SK-N-SH treated with all-trans-retinoic acid at 6 μM for 48 hours (cell line): ENCODE data around the gene GAREM1.
A peak's percentile ranks its signal among the peaks of the same experiment; 100 is the strongest.

Experiments used
- ATAC-seq: fragments of 200-7000 bp; cut with Tn5 transposase; 3 replicates; pipeline ENCODE4 v1.9.1; 2020; ENCODE audit warnings: mild to moderate bottlenecking, moderate library complexity
- BACH2 ChIP-seq: fragments of 250-450 bp; sonication (Bioruptor Pico); IDR thresholded peaks from 2 replicates; pipeline ENCODE4 v1.9.0; 2021; ENCODE audit warnings: mild to moderate bottlenecking, borderline replicate concordance
- CSDC2 ChIP-seq: fragments of 250-450 bp; sonication (Bioruptor Pico); IDR thresholded peaks from 2 replicates; pipeline ENCODE4 v1.5.0; 2020; ENCODE audit warnings: mild to moderate bottlenecking, moderate library complexity
- CSRNP3 ChIP-seq: fragments of 250-450 bp; sonication (Bioruptor Pico); IDR thresholded peaks from 2 replicates; pipeline ENCODE4 v1.5.1; 2021; ENCODE audit warnings: mild to moderate bottlenecking, moderate library complexity
- ESRRG ChIP-seq: fragments of 250-450 bp; sonication (Bioruptor Pico); IDR thresholded peaks from 2 replicates; pipeline ENCODE4 v1.6.1; 2021; ENCODE audit warnings: mild to moderate bottlenecking
- GLIS3 ChIP-seq: fragments of 250-450 bp; sonication (Bioruptor Pico); IDR thresholded peaks from 2 replicates; pipeline ENCODE4 v1.5.0; 2020; ENCODE audit warnings: mild to moderate bottlenecking, moderate library complexity
- OSR1 ChIP-seq: fragments of 250-450 bp; sonication (Bioruptor Pico); IDR thresholded peaks from 2 replicates; pipeline ENCODE4 v1.8.0; 2022; ENCODE audit warnings: moderate library complexity, mild to moderate bottlenecking, inconsistent platforms
- PATZ1 ChIP-seq: fragments of 250-450 bp; sonication (Bioruptor Pico); IDR thresholded peaks from 2 replicates; pipeline ENCODE4 v1.8.0; 2020; ENCODE audit warnings: mild to moderate bottlenecking, moderate library complexity, borderline replicate concordance
- POU6F1 ChIP-seq: fragments of 250-450 bp; sonication (Bioruptor Pico); IDR thresholded peaks from 2 replicates; pipeline ENCODE4 v1.8.0; 2021; ENCODE audit warnings: low read depth, mild to moderate bottlenecking, moderate library complexity, borderline replicate concordance
- PPARA ChIP-seq: fragments of 250-450 bp; sonication (Bioruptor Pico); IDR thresholded peaks from 2 replicates; pipeline ENCODE4 v1.5.0; 2020; ENCODE audit warnings: mild to moderate bottlenecking, borderline replicate concordance
- RARB ChIP-seq: fragments of 250-450 bp; sonication (Bioruptor Pico); IDR thresholded peaks from 2 replicates; pipeline ENCODE4 v1.8.0; 2021; ENCODE audit warnings: mild to moderate bottlenecking, moderate library complexity
- SNAI2 ChIP-seq: fragments of 250-450 bp; sonication (Bioruptor Pico); IDR thresholded peaks from 2 replicates; pipeline ENCODE4 v1.5.0; 2020; ENCODE audit warnings: mild to moderate bottlenecking, moderate library complexity
- TCF4 ChIP-seq: fragments of 250-450 bp; sonication (Bioruptor Pico); IDR thresholded peaks from 2 replicates; pipeline ENCODE4 v1.8.0; 2021; ENCODE audit warnings: mild to moderate bottlenecking, moderate library complexity, borderline replicate concordance
- TOX ChIP-seq: fragments of 250-450 bp; sonication (Bioruptor Pico); IDR thresholded peaks from 2 replicates; pipeline ENCODE4 v1.8.0; 2021; ENCODE audit warnings: mild to moderate bottlenecking, moderate library complexity, borderline replicate concordance
- ZFP3 ChIP-seq: fragments of 250-450 bp; sonication (Bioruptor Pico); IDR thresholded peaks from 2 replicates; pipeline ENCODE4 v1.5.0; 2020; ENCODE audit warnings: mild to moderate bottlenecking, moderate library complexity
- ZFP30 ChIP-seq: fragments of 450-650 bp; formaldehyde crosslinking; IDR thresholded peaks from 2 replicates; pipeline ENCODE4 v1.5.0; 2022; ENCODE audit warnings: mild to moderate bottlenecking, moderate library complexity
- ZNF565 ChIP-seq: fragments of 450-650 bp; formaldehyde crosslinking; conservative IDR thresholded peaks from 2 replicates; pipeline ENCODE4 v1.5.0; 2020; ENCODE audit warnings: low read depth, mild to moderate bottlenecking, moderate library complexity
- ZNF70 ChIP-seq: fragments of 450-650 bp; formaldehyde crosslinking; IDR thresholded peaks from 2 replicates; pipeline ENCODE4 v1.5.0; 2020; ENCODE audit warnings: mild to moderate bottlenecking, moderate library complexity
- ZNF8 ChIP-seq: fragments of 450-650 bp; formaldehyde crosslinking; IDR thresholded peaks from 2 replicates; pipeline ENCODE4 v1.5.0; 2020; ENCODE audit warnings: mild to moderate bottlenecking, moderate library complexity

The GAREM1 gene

GRCh38 chr18:32425466-32425865, 45.2 kb downstream of the GAREM1 start:
- ATAC-seq: peak; percentile 39; the same call in 2 of the 3 replicates
- TF ChIP-seq PATZ1 (CRISPR knock-in tag): no peak
- no peak for TF ChIP-seq ZNF70
- TF ChIP-seq SNAI2: no peak
- TF ChIP-seq CSDC2 (CRISPR knock-in tag): no peak

- TF ChIP-seq TCF4 (CRISPR knock-in tag): no peak
- TF ChIP-seq ZNF565 (CRISPR knock-in tag): no peak
- TF ChIP-seq ZNF70: no peak
- TF ChIP-seq RARB (CRISPR knock-in tag): no peak
- no peak for TF ChIP-seq ZFP3
- TF ChIP-seq GLIS3 (CRISPR knock-in tag): no peak
- TF ChIP-seq ZNF8 (CRISPR knock-in tag): no peak
- no peak for TF ChIP-seq ZFP30 (CRISPR knock-in tag)
- TF ChIP-seq PATZ1 (CRISPR knock-in tag): no peak
- no peak for TF ChIP-seq BACH2 (CRISPR knock-in tag)
- TF ChIP-seq POU6F1 (CRISPR knock-in tag): no peak
- no peak for TF ChIP-seq CSRNP3
- no peak for TF ChIP-seq SNAI2
- no peak for TF ChIP-seq ESRRG (CRISPR knock-in tag)
- no peak for ATAC-seq
Measured at GRCh38 chr18:32424696-32425095, 46.0 kb downstream of the GAREM1 start.

- no peak for ATAC-seq
- no peak for TF ChIP-seq TOX
- TF ChIP-seq SNAI2: no peak
- TF ChIP-seq GLIS3 (CRISPR knock-in tag): no peak
- TF ChIP-seq CSDC2 (CRISPR knock-in tag): no peak
- no peak for TF ChIP-seq OSR1
- no peak for TF ChIP-seq POU6F1 (CRISPR knock-in tag)
- no peak for TF ChIP-seq CSRNP3
- no peak for TF ChIP-seq PPARA (CRISPR knock-in tag)
- no peak for TF ChIP-seq TCF4 (CRISPR knock-in tag)
- no peak for TF ChIP-seq ZNF70
- TF ChIP-seq BACH2 (CRISPR knock-in tag): no peak
- TF ChIP-seq, all 23 proteins: peak for 0
Measured at GRCh38 chr18:32422978-32423740, 47.5 kb downstream of the GAREM1 start.
